T47D (cell line): ENCODE data around the gene MIER2.

ENCODE experiments used
- DNase-seq, 2 experiments: peaks; one replicate each; pipeline versions ENCODE4 v3.0.0 to v3.0.0-alpha.2; 2011 to 2012; ENCODE audit warnings: low read depth in 1 of 2, low spot score in 1 of 2
- JUND ChIP-seq: IDR thresholded peaks from 2 replicates; pipeline ENCODE4 v1.6.1; 2012; ENCODE audit warnings: low read depth
- in situ Hi-C: cut with HindIII; loops from 2 replicates; pipeline ENCODE4 v1.10.0; 2016; ENCODE audit warnings: low sequenced_read_pairs, low pct_unique_long_range_greater_than_20kb

MIER2 gene

GRCh38 chr19:374183-374885, 29.7 kb upstream of the MIER2 start:
- peak in 1 of 2 experiments; percentile 57 for DNase-seq
- TF ChIP-seq JUND = no peak
- in situ Hi-C loops = no loop called here

GRCh38 chr19:373391-374182, 29.0 kb upstream of the MIER2 start:
- in situ Hi-C loops = no loop called here

GRCh38 chr19:372306-372890, 27.8 kb upstream of the MIER2 start:
- DNase-seq = no peak
- no peak for TF ChIP-seq JUND
- in situ Hi-C loops = no loop called here

More at GRCh38 chr19:373391-374182, 29.0 kb upstream of the MIER2 start:
- DNase-seq = no peak
- no peak for TF ChIP-seq JUND

- no peak for TF ChIP-seq JUND
- DNase-seq = no peak
- in situ Hi-C loops = no loop called here
Measured at GRCh38 chr19:371501-372168, 27.0 kb upstream of the MIER2 start.

- in situ Hi-C loops = no loop called here
- DNase-seq = no peak
Measured at GRCh38 chr19:370641-371330, 26.2 kb upstream of the MIER2 start.

GRCh38 chr19:369876-370275, 25.3 kb upstream of the MIER2 start:
- no peak for TF ChIP-seq JUND
- DNase-seq = no peak
- in situ Hi-C loops = no loop called here

More at GRCh38 chr19:370641-371330, 26.2 kb upstream of the MIER2 start:
- TF ChIP-seq JUND = no peak

- TF ChIP-seq JUND = no peak
- DNase-seq = no peak
- in situ Hi-C loops = no loop called here
Measured at GRCh38 chr19:369256-369655, 24.7 kb upstream of the MIER2 start.

- TF ChIP-seq JUND = no peak
- no peak for DNase-seq
- in situ Hi-C loops = no loop called here
Measured at GRCh38 chr19:368630-369024, 24.0 kb upstream of the MIER2 start.

GRCh38 chr19:367963-368629, 23.5 kb upstream of the MIER2 start:
- in situ Hi-C loops = no loop called here
- TF ChIP-seq JUND = no peak
- peak in 1 of 2 experiments; percentile 40 for DNase-seq

GRCh38 chr19:367561-367960, 23.0 kb upstream of the MIER2 start:
- in situ Hi-C loops = no loop called here
- no peak for DNase-seq
- no peak for TF ChIP-seq JUND

GRCh38 chr19:366951-367350, 22.4 kb upstream of the MIER2 start:
- no peak for DNase-seq
- in situ Hi-C loops = no loop called here
- TF ChIP-seq JUND = no peak
